Smooth muscle cell (in vitro differentiated cells): ENCODE measurements around the gene MYO1D. TPM values are rescaled to one million over a fixed set of nuclear protein-coding genes. Genes with fewer than 3 reads are reported as not detected.

Experiments used
- DNase-seq: peaks from one replicate; lab custom pipeline; 2025; ENCODE audit not compliant: unreplicated experiment; lab: John Stamatoyannopoulos, UW
- H2AFZ ChIP-seq: fragments of 200-600 bp; sonication (generic); 2 replicates; pipeline ENCODE4 v1.6.0; 2016; ENCODE audit warnings: antibody characterized with exemption, low read depth, mild to moderate bottlenecking
- H3F3A ChIP-seq: fragments of 200-600 bp; sonication (generic); 2 replicates; pipeline ENCODE4 v1.6.0; 2017; ENCODE audit warnings: antibody characterized with exemption, low read depth
- H3K27ac ChIP-seq: fragments of 200-600 bp; sonication (generic); 2 replicates; pipeline ENCODE4 v1.5.1; 2016; ENCODE audit warnings: low read depth, mild to moderate bottlenecking
- H3K27me3 ChIP-seq: fragments of 200-600 bp; sonication (generic); 2 replicates; pipeline ENCODE4 v1.6.1; 2016; ENCODE audit warnings: low read depth, mild to moderate bottlenecking
- H3K36me3 ChIP-seq: fragments of 200-600 bp; sonication (generic); 2 replicates; pipeline ENCODE4 v1.5.1; 2016; ENCODE audit warnings: low read depth
- H3K4me1 ChIP-seq: fragments of 200-600 bp; sonication (generic); 2 replicates; pipeline ENCODE4 v1.5.1; 2016; ENCODE audit warnings: low read depth
- H3K4me2 ChIP-seq: fragments of 200-600 bp; sonication (generic); 2 replicates; pipeline ENCODE4 v1.6.0; 2016; ENCODE audit warnings: mild to moderate bottlenecking
- H3K4me3 ChIP-seq: fragments of 200-600 bp; sonication (generic); 2 replicates; pipeline ENCODE4 v1.5.1; 2016; ENCODE audit warnings: mild to moderate bottlenecking
- H3K79me2 ChIP-seq: fragments of 200-600 bp; sonication (generic); 2 replicates; pipeline ENCODE4 v1.6.0; 2016; ENCODE audit warnings: low read depth, mild to moderate bottlenecking
- H3K9ac ChIP-seq: fragments of 200-600 bp; sonication (generic); 2 replicates; pipeline ENCODE4 v1.6.0; 2016; ENCODE audit warnings: low read depth
- H3K9me3 ChIP-seq: fragments of 200-600 bp; sonication (generic); replicated peaks from 2 replicates; pipeline ENCODE4 v1.5.1; 2016; ENCODE audit warnings: low read depth
- H4K20me1 ChIP-seq: fragments of 200-600 bp; sonication (generic); 2 replicates; pipeline ENCODE4 v1.6.0; 2016; ENCODE audit warnings: low read depth
- CTCF ChIP-seq: fragments of 200-600 bp; sonication (generic); IDR thresholded peaks from 2 replicates; pipeline ENCODE4 v1.5.1; 2017; ENCODE audit warnings: borderline replicate concordance, mild to moderate bottlenecking, antibody characterized with exemption; ENCODE audit not compliant: insufficient read depth, poor library complexity, severe bottlenecking
- WGBS: methylation state at CpG from one replicate; pipeline ENCODE4 v1.1.7; 2016; ENCODE audit warnings: low lambda C conversion rate; 5-methylcytosine and 5-hydroxymethylcytosine counted together
- polyA plus RNA-seq: library from polyadenylated mRNA; unstranded; fragments of >200 nt; fragmentation: Nextera tagmentation; extraction: Ambion mirVana; gene quantifications from 2 replicates; pipeline ENCODE4 v1.2.1, GENCODE V29; 2016
- total RNA-seq: library from RNA; depleted of rRNA; stranded (reverse); fragments of >200 nt; gene quantifications from 2 replicates; pipeline ENCODE4 v1.2.3, GENCODE V29; 2014

Gene MYO1D
- total and polyA plus RNA-seq, 2 experiments from 2014 or later: 13.9 to 35.7 TPM

GRCh38 chr17:32862940-32863339 lies 14.0 kb downstream of the MYO1D start:
- no peaks in the 10 kb centered on the region for H3F3A ChIP-seq
- H3K27me3 ChIP-seq: no peaks in the 10 kb centered on the region
- no peak overlapping the region for H3K27ac ChIP-seq
- DNase-seq: no peak
- H3K4me1 ChIP-seq: no peaks in the 10 kb centered on the region
- WGBS: 93% methylated on average over 2 of the region's 2 CpGs
- no peak overlapping the region for H3K9ac ChIP-seq
- no peak overlapping the region for H3K4me2 ChIP-seq
- TF ChIP-seq CTCF: no peak
- peaks cover 6% of the 10 kb centered on the region for H4K20me1 ChIP-seq
- H2AFZ ChIP-seq: no peak overlapping the region
- peaks cover 18% of the 10 kb centered on the region for H3K79me2 ChIP-seq
- H3K9me3 ChIP-seq: no peaks in the 10 kb centered on the region
- no peaks in the 10 kb centered on the region for H3K36me3 ChIP-seq
- H3K4me3 ChIP-seq: no peak overlapping the region

- Histone ChIP-seq H2AFZ (no peak overlapping the region), H3F3A (no peaks in the 10 kb centered on the region), H3K36me3 (no peaks in the 10 kb centered on the region), H3K27me3 (no peaks in the 10 kb centered on the region), H3K9ac (no peak overlapping the region), H3K4me1 (no peaks in the 10 kb centered on the region), H3K9me3 (no peaks in the 10 kb centered on the region), H3K79me2 (peaks cover 16% of the 10 kb centered on the region), H4K20me1 (peaks cover 6% of the 10 kb centered on the region), H3K4me2 (no peak overlapping the region), H3K27ac (no peak overlapping the region), H3K4me3 (no peak overlapping the region)
- TF ChIP-seq CTCF: no peak
- WGBS: 88% methylated on average over 4 of the region's 4 CpGs
- DNase-seq: no peak
Measured at GRCh38 chr17:32861981-32862380, 14.9 kb downstream of the MYO1D start.

- H3K27ac ChIP-seq: no peak overlapping the region
- H3K27me3 ChIP-seq: no peaks in the 10 kb centered on the region
- H3K79me2 ChIP-seq: peaks cover 16% of the 10 kb centered on the region
- WGBS: 78% methylated on average over 2 of the region's 2 CpGs
- DNase-seq: no peak
- no peak for TF ChIP-seq CTCF
- H3K4me3 ChIP-seq: no peak overlapping the region
- H4K20me1 ChIP-seq: no peaks in the 10 kb centered on the region
- no peaks in the 10 kb centered on the region for H3F3A ChIP-seq
- H3K9ac ChIP-seq: no peak overlapping the region
- H3K4me2 ChIP-seq: no peak overlapping the region
- no peak overlapping the region for H2AFZ ChIP-seq
- no peaks in the 10 kb centered on the region for H3K4me1 ChIP-seq
- H3K36me3 ChIP-seq: no peaks in the 10 kb centered on the region
- no peaks in the 10 kb centered on the region for H3K9me3 ChIP-seq
Measured at GRCh38 chr17:32859857-32860525, 16.9 kb downstream of the MYO1D start.

- Histone ChIP-seq H3K9me3 (no peaks in the 10 kb centered on the region), H3K27ac (no peak overlapping the region), H3K4me1 (no peaks in the 10 kb centered on the region), H3K36me3 (no peaks in the 10 kb centered on the region), H4K20me1 (peaks cover 13% of the 10 kb centered on the region), H3K4me2 (no peak overlapping the region), H3K79me2 (no peaks in the 10 kb centered on the region), H2AFZ (no peak overlapping the region), H3K4me3 (no peak overlapping the region), H3F3A (no peaks in the 10 kb centered on the region), H3K27me3 (no peaks in the 10 kb centered on the region), H3K9ac (no peak overlapping the region)
- 93% methylated on average over 3 of the region's 3 CpGs for WGBS
- DNase-seq: no peak
- no peak for TF ChIP-seq CTCF
Measured at GRCh38 chr17:32855620-32856019, 21.3 kb downstream of the MYO1D start.
